Epidermal melanocyte (primary cell): ENCODE results near the gene SPATS2L.
A peak's percentile ranks its signal among the peaks of the same experiment; 100 is the strongest.

Experiments
- DNase-seq: peaks from one replicate; pipeline ENCODE4 v3.0.0; 2011; ENCODE audit warnings: low spot score; ENCODE audit not compliant: insufficient read length

SPATS2L gene

GRCh38 chr2:200439981-200440380, 133.5 kb downstream of the SPATS2L start:
- DNase-seq, result no peak

- DNase-seq, result peak; percentile 27
Observed at GRCh38 chr2:200442471-200442870, 136.0 kb downstream of the SPATS2L start.

- no peak for DNase-seq
Observed at GRCh38 chr2:200443376-200443775, 136.9 kb downstream of the SPATS2L start.

GRCh38 chr2:200443916-200444315, 137.4 kb downstream of the SPATS2L start:
- DNase-seq, result no peak

- no peak for DNase-seq
Observed at GRCh38 chr2:200444530-200444929, 138.0 kb downstream of the SPATS2L start.

GRCh38 chr2:200445284-200445683, 138.8 kb downstream of the SPATS2L start:
- DNase-seq, result no peak

DNA sequence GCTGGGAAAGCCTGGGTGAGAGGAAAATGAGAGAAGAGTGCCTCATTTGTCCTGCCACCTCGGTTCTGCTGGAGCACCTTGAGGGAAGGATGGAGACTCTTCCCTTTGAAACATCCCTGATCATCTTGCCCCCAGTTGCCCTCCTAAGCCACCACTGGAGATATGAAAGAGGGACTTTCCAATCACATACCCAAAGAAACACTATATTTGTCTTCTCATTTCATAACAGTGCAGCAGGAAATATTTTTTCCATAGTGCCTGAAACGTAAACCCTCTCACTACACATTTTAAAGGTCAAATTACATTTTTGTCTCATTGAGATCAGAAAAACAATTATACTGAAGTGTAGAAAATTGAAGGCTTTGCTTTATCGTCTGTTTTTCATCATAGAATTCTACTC, 140.1 kb downstream of the SPATS2L start:
- no peak for DNase-seq

DNA sequence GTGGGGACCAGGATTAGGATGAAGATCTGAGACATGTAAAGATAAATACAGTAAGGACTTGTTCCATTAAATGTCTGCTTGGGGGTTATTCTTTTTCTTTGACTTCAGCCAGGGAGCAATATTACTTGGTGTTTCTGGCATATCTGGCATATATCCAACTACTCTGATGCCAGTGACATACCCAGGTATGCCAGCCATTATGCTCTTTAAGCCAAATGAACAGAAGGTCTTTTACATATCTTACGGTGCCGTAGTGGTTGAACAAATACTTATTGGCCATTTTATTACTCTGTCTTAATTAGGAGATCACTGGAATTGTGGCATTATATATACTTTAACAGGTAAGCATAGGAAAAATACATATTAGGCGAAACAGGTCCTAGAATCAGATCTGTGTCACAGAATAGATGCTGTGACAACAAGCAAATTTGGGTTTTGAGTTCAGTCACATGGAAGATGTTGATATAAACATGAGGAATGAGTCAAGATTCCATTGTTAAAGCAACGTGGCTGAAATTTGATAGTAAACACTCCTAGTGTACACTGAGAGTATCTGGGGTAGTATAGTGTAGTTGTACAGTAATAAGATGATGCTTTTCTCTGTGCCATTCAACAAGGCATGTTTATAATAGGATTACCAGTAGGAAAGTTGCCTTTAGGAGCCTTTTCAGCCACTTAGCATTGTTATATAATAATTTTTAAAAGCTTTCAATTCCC, 140.8 kb downstream of the SPATS2L start:
- DNase-seq, result no peak

DNA sequence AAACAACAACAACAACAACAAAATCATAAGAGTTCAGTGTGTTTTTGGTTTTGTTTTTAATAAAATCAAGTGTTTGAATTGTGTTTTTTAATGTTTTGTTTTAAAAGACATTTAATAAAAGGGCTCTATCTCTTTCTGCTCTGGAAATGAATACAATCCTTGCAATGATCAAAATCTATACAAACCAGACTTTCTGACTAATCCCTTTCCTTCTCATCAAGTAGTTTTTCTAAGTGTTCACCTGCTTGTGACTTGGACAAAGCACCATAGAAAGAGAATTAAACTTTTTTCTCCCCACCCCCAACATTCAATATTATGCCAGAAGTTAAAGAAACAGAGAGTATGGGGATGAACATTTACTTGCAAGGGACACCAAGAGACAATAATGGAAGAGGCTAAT, 142.0 kb downstream of the SPATS2L start:
- DNase-seq, result no peak

DNA sequence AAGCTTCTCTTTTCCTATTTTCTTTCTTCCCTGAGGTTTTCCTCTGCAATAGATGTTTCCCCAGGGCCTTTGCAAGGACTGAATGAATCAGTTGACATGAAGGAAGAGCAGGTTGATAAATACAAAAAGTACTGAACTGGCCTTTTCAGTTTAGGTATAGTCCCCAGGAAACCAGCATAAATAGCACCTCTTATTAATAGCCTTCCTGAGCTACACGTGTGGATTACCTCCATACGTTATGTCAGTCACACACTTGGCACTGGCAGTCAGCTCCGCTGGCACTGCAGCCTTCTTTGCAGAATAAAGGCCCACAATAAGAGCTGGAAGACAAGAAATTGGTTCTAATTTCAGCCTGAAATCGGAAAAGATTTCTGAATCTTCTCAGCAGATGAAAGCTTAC, 142.7 kb downstream of the SPATS2L start:
- no peak for DNase-seq

GRCh38 chr2:200450288-200450687, 143.8 kb downstream of the SPATS2L start:
- no peak for DNase-seq

- DNase-seq, result no peak
Observed at GRCh38 chr2:200451511-200451910, 145.0 kb downstream of the SPATS2L start.

GRCh38 chr2:200452377-200452776, 145.9 kb downstream of the SPATS2L start:
- no peak for DNase-seq

DNA sequence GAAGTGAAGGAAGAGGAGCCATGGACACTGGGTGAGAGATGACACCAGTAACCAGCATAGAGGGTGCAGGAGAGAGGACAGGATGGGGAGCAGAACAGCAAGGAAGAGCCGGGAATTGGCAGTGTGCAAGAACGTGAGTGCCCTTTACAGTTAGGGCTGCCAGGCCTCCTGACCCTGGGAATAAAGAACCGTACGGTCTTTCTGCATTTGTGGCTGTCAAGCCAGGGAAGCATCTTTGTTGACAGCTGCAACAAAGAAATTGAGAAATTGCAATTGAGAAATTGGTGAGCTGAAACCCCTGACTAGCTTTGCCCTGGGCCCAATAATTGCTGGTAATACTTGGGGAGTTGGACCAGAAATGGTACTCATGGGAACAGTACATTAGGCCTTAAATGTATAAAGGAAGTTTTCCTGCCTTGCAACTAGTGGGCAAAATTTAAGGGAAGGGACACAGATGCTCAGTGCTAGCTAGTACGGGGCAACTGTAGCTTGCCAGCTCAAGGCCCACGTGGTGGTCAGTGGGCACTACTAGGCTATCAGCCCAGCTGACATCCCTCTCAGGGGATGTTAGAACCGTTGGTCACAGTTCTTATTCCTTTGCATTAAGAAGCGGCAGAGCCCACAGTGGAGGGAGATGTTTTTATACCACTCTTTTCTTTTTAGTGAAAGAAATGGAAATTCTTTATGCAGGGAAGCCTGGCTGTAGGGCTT, 146.8 kb downstream of the SPATS2L start:
- no peak for DNase-seq

DNA sequence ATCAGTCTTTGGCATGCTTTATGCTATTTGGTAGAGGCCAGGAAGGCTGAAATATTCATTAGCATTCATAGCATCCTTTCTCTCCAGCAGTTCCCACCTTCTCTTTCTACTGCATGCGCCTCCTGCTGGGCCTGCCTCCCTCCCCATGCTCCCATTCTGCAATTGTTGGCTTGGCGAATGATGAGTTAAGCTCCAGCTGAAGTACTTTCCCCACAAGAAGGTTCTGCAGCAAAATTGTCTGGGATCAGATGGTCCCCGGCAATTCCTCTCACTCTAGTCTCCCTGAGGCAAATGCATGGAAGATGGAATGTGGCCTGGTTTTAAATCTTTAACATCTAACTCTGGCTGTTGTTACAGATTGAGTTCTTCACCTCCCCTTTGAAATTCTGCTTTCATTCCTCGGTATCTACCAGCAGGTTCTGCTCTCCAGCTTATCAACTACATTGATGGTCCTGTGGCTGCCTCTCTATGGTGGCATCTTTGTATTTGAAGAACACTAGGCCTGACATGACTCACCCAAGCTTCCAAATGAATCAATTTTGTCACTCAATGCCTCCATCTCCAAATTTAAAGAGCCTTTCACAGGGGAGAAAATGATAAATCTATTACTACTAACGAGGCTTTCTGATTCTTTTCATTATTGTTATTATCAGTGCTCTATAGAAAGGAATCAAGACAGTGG, 147.5 kb downstream of the SPATS2L start:
- no peak for DNase-seq

- no peak for DNase-seq
Observed at GRCh38 chr2:200454927-200455801, 148.7 kb downstream of the SPATS2L start.

GRCh38 chr2:200455958-200456421, 149.5 kb downstream of the SPATS2L start:
- DNase-seq, result no peak

- DNase-seq, result no peak
Observed at GRCh38 chr2:200456567-200456966, 150.1 kb downstream of the SPATS2L start.

- no peak for DNase-seq
Observed at GRCh38 chr2:200459101-200459500, 152.6 kb downstream of the SPATS2L start.

DNA sequence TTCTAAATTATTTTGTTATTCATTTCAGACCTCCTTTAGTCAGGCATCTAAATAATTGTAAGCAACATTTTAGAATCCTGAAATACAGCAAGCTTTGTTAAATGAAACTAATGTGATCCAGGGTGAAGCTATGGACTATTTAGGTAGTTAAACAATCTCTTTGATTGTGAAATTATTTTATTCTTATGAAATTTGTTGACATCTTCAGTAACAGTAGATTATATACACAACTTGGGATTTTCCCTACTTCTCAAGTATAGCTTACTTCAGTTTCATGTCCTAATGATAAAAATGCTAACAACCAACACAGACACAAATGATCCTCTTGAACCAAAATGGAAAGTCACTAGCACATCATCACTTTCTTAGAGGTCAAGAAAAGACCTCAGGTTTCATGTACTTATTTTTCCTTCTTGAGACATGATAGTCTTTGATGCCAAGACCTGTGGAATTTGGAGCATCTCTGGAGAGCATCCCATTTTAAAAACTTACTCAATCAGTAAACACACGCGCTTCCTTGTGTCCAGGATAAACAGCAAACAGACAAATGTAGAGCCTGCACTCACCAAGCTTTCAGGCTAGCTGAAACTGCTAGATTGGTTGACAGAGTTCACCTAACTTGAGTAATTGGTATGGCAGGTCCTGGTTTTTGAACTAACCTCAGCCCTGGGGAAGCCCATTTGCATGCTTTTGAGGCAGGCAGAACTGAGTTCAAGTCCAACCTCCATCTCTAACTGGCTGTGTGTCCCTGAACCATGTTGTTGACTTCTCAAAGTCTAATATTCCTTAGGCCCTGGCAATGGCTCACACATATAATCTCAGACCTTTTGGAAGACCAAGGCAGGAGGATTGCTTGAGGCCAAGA, 155.6 kb downstream of the SPATS2L start:
- no peak for DNase-seq
